Amygdala (tissue), 56 donors: ENCODE results near the gene HSD17B2.

Experiments used
- DNase-seq, 56 donors: peaks; one replicate each; lab custom pipeline; 2025; lab: John Stamatoyannopoulos, UW

Gene HSD17B2

DNA sequence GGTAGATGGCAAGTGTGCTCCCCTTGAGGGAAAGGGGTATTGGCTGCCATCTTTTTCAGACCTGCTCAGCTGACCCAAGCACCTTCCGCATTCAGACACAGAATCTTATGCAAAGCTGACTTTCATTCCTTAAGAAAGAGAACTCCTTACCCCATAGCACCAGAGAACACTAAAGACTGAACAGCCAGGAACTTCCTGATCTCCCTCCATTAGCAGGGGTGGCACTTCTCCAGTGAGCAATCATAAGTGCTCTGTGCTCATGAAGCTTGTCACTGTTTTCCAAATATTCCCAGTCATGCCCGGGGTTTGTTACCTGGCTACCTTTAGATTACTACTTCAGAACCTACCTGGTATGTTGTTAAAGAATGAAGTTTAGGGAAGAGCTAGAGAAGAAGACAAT lies 11.9 kb downstream of the HSD17B2 start:
- no peak for DNase-seq

DNA sequence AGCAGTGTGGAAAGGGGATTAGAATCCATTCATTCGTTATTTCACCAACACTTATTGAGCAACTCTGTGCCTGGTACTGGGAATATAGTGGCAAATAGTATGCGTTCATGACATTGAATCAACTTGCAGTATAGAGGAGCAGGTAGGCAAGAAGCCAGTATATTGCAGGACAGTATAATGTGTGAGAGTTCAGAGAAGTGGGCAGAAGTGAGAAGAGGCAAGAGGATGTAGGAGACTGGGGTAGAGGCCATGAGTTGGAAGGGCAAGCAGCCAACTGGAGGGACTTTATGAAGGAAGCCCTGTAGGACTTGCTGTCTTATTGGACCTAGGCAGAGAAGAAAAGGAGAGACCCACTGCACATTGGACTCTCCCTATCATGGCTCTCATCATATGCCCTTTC lies 12.3 kb downstream of the HSD17B2 start:
- DNase-seq = no peak

DNA sequence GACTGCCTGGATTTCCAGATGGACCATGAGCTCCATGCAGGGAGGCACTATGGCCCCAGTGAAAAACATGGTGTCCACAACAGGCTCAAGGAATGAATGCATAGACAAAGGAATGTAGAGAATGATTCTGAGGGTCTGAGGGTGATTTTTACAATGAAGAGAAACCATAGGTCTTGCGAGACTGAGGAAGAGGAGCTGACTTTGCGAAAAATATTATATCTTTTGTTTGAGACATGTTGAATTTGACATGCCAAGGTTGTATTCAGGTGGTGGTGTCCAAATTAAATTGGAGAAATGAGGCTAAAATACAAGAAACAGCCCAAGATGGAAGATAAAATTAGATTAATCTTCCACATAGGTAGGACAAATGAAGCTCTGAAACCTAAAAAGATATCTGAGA lies 12.7 kb downstream of the HSD17B2 start:
- no peak for DNase-seq

DNA sequence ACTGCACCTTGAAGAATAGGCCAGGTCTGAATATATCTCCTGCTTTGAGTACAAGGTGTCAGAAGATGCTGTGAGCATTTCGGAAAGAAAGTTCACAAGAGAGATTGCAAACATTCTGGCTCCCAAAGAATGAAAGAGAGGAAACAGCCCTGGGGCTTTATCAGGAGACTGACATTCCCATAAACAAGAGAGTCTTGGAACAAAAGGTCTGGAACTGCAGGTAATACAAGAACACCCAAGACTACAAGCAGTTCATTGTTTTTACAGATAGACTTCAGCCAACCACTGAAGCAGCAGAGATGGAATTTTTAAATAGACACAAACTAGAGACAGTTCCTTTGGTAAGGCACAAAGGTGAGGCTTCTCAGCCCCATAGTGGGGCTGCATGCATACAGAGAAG lies 14.4 kb downstream of the HSD17B2 start:
- DNase-seq = no peak

DNA sequence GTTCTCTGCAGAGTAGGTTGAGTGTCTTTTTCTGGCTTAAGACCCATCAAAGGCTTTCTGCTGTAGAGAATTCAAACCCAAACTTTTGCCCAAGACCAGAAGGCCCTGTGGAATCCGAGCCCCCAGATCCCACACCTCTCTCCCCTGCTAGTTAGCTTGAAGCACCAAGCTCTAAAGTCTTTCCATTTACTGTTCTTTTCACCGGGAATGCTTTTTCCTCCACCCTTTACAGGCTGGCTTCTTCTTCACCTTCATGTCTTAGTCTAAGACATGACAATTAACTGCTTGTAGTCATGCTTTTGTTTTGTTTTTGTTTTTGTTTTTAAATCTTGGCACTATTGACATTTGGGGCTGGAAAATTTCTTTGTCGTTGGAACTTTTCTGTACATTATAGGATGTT lies 15.5 kb downstream of the HSD17B2 start:
- no peak for DNase-seq

DNA sequence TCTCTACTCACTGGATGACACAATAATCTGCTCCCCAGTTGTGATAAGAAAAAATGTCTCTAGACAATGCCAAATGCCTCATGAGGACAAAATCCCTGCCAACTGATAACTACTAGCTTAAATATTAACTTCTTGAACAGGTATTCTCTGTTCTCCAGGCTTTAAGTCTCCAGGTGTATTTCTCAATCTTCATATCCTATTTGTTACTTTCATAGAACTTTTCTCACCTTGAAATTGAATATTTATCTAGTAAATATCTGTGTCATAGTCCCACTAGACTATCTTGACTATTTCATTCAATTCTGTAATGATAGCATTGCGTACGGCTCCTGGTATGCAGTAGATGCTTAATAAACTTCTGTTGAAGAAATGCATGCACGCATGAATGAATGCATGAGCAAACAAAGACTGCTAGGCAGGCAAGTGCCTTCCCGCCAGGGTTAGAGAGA lies 15.9 kb downstream of the HSD17B2 start:
- DNase-seq = no peak

DNA sequence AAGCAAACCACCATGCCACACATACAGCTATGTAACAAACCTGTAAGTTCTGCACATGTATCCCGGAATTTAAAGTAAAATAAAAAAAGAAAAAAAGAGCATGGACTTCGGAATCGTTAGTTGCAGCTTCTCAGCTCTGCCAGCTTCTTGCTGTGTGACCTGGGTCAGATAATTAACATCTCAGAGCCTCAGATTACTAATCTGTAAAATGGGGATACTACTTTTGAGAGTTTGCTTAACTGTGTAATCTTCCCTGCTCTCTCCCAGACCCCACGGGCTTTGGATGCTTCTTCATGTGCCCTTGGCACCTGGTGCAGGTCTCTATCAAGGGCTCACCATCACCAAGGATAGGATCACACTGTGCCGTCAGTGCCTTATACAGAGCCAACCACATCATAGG lies 16.6 kb downstream of the HSD17B2 start:
- DNase-seq = no peak

DNA sequence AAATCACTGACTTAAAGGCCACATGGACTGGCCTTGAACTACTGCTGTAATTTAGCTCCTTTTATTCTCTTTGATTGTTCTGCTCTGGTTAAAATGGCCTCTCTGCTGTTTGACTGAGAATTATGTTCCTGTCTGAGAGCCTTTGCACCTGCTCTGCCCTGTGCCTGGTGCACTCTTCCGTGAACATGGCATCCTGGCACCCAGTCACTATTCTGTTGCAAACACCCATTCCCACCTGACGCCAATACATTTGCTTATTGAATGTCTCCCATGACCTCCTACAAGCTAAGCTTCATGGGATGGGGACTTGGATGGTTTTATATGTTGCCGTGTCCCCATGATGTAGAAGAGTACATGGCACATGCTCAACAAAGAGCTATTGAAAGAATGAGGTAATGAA lies 20.1 kb downstream of the HSD17B2 start:
- no peak for DNase-seq

DNA sequence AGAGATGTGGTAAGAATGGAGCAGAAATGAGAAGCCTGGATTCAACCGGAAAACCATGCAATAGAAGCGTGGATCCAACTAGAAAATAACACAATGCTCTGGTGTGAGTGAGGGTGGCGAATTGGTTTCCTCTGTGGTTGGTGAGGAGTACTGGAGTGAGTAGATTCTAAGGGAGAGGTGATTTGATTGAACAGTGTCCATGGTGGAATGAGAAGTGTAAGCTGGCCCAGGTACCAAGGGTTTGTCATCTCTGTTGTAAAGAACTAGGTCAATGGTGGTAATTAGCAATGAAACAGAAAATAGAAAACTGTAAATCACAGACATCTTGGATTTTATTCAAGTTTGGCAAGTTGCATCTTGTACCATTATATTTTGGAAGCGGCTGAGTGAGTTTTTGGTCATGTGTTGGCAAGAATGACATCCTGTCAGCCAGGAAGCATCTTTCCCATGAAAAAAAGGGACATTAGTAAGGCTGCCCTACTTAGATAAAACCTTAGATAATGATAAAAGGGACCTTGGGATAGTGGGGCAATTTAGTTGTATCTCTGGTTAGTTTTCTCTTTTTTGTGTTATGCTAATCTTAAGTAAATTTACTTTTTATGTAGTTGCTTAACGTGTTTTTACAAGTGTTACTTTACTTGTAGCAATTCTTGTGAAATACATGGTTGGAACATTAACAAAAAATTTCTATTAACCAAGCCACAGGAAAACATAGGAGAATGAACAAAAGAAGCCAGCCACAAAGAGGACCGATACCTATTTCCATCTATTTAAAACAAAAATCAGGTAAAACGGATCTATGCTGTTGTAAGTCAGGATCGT lies 20.9 kb downstream of the HSD17B2 start:
- no peak for DNase-seq

DNA sequence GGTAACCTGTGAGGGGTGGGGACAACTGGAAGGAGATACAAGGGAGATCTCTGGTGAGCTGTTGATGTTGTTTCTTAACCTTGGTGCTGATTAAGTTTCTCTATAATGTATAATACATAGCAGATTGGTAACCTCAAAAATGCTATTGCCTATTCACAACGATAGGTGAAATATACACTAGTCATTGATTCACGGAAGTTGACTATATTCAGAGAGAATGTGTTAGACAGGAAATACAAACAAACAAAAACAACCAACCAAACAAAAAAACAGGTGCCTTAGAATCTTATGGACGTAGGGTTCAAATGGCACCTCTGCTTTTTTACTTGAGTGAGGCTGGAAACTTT lies 21.5 kb downstream of the HSD17B2 start:
- DNase-seq = no peak

DNA sequence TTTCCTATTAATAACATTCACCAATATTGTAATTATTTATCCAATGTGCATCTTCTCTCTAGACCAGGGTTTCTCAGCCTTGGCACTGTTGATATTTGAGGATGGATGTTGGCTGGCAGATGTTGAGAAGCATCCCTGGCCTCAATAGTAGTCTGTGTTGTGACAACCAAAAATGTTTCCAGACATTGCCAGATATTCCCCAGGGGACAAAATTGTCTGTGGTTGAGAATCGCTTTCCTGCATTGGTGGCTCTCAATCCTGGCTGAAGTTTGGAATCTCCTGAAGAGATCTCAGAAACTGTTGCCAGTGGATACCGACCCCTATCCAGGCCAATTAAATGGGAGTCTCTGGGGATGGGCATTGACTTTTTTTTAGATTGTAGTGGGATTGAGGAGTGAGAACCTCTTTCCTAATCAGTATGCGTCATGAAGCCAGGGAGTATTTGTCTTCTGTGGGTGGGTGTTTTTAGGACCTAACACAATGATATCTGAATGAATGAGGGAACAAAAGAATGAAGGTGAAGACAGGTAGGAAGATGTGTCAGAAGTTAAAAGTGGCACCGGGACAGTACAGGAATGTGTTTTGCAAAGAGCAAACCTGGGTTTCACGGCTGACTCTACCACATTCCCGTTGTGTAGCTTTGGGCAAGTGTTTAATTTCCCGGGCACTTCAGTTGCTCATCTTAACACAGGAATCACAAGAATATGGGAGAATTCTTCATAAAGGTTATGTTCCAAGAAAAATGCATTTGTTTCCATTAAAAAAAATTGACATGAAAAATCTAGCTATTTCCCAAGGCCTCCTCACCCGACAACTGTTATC lies 24.3 kb downstream of the HSD17B2 start:
- DNase-seq = no peak

DNA sequence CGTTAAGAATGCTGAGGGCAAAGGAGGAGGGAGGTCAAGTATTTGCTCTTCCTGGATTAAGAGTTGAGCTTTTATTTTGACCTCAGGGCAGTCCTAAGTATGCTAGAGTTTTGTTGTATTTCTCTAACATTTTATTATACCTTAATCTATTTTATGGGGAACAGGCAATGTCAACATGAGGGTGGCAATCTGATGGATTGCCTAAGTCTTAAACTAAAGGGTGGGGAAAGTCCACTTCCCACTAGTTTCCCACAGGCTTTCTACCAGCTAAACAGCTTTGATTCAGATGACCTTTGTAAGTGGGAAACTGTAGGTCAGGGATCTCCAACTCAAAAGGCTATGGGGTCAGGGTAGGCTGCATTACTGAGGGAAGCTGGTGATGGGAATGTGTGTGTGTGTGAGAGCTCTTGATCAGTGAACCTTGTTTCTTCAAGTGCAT lies 24.9 kb downstream of the HSD17B2 start:
- DNase-seq = no peak

DNA sequence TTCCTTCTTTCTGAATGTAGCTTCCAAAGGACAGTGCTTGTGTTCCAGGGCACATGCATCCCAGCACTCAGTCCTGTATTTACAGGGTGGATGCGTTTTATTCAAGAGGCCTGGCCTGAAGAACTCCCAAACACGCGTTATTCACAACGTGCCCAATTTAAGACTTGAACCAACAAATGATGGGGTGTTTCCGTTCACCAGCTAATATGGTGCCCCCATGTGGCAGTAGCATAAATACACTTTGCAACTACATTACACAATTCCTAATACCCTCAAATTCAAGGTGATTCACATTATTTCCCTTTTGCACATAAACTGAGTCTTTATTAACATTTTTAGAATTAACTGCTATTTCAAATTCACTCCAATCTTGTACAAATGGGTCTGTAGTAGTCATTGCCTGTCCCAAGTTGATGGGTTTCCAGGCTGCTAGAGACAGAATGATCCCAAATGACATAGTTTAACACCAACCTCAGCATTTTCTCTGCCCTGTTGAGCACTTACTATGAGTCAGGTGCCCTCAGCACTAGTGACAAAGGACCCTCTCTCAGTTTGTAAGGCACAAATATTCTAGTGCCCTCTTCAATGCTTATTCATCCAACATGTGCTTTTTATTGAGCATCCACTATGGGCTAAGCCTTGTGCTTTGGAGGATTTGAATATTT lies 26.9 kb downstream of the HSD17B2 start:
- no peak for DNase-seq

DNA sequence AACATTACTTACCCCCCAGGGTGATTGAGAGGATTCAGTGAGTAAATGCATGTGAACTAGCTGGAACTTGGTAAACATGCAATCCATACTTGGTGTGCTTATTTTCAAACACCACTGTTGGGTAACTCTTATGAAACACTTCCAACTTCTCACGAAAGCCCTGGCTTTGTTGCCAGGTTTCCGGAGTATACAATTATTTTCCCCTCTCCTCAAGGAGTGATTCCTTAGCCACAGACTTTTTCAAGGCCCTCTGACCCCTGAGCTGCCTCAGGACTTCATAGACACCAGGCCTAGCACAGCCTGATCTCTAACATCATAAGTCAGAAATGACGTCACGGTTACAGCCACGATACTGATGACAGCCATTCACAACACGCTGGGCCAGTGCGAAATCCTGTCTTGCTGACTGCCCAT lies 27.6 kb downstream of the HSD17B2 start:
- DNase-seq = no peak

DNA sequence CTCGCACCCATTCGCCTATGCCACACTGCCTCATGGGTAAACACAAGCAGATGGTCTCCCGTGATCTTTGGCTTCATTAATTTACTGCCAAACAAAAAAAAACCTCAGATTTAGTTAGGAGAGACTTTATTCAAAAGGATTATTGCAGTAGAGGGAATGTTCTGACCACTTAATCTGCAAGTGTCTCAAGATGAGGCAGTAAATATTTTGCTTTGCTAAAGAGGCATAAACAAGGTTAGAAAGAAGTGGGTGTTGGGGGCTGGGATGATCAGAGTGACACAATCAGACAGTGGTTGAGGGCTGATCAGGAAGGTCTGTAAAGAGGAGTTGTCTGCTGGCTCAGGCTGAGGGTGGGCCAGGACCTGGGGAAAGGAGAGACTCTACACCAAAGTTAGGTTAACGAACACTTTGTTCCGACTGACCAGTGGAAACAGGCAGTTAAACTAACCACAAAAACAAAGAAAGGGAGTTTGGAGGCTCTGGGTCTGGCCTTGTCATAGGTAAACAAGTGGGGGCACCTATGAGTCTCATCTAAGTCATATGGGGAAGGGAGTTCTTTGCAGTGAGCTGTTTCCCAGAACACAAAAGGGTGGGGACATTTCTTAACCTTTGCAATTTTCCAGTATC lies 28.5 kb downstream of the HSD17B2 start:
- DNase-seq = no peak

DNA sequence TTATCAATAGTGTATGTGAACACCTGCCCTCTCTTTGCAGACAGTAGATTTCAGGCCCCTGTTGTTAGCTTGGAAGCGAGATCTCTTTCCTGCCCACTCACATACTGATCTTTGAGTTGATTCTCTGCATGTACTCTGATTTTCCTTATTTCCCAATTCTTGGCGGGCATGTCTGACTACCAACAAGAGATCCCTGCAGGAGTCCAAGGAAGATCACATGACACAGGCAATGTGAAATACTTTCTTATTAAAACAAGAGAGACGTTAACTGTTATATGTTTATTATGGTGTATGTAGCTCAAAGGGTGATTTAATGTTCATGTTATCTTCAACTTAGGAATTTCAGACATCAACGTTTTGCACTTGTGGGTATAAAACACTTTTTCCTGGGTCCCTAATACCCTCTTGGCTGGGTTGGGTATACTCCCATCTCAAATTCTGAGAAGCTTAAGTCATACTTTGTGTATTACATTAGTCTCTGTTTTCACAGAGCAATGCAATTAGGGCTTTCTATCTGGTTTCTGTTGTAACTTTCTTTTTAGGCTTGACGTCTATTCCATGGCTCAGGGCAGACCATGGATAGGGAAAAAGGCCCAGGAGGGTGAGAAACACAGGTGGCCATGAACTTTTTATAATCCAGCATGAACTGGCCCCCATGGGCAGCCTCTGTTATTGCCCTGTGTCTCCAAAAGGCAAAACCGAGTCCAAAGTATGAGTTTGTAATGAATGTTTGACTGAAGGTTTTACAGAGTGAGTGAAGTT lies 32.2 kb downstream of the HSD17B2 start:
- DNase-seq = no peak

DNA sequence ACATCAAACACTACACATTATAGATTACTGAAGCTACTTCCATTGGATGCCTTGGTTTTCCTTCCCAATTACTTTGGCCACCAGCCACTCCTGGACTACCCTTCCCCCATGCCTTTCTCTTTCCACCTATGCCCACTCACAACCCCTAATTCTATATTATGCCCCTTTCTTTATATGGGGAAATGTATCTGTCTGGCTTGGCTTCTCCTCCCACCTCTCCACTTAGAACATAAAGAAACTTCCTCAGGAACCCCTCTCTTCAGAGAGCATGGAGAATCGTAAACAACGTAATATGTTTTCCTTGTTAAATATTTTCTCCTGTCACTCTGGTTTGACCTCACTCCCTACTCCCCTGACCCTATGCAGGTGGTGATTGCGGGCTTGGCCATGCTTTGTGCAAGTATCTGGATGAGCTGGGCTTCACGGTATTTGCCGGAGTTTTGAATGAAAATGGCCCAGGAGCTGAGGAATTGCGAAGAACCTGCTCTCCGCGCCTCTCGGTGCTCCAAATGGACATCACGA lies 32.8 kb downstream of the HSD17B2 start:
- no peak for DNase-seq

DNA sequence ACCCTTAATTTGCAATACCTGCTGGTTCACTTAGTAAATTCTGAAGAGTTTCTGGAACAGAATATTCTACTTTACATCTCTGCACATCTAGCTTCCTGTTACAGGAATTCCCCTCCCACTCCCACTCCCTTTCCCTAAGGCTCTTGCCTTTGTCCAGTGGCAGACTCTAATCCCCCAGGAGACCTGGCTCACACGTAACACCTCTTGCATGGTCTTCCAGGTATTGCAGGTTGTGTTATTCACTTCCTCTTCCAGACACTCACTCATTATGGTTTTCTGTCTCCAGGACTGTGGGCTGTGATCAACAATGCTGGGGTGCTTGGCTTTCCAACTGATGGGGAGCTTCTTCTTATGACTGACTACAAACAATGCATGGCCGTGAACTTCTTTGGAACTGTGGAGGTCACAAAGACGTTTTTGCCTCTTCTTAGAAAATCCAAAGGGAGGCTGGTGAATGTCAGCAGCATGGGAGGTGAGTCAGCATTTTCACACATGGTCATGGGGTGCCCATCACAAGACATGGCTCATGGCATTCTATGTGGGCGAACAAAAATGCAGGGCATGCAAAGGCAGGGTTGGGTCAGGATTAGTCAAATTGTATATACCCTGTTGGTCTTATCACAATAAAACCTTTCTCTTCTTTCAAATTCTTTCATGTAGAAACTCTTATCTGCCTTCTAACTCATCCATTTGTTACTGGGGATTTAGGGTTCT lies 35.8 kb downstream of the HSD17B2 start:
- no peak for DNase-seq

DNA sequence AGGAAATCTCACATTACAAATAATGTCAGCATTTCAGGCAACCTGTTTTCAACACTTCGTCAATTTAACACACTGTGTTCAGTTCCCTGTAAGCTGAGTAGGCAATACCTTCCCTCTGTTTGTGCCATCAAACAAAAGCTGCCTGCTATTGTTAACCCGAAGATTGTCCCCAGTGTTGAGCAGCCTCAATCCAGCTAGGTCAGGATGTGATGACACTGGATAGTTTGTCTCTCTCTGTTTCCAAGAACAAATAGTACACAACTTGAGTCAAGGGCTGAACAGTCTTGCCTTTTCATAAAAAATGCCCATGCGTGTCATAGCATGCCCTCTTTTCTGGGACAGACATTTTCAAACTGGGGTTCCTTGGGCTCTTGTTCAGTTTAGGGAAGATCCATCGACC lies 36.4 kb downstream of the HSD17B2 start:
- DNase-seq = no peak
